Smooth muscle cell (in vitro differentiated cells): ENCODE results near the gene ARMC9. TPM values are rescaled to one million over a fixed set of nuclear protein-coding genes. Genes with fewer than 3 reads are reported as not detected.

Experiments used
- DNase-seq: peaks from one replicate; lab custom pipeline; 2025; ENCODE audit not compliant: unreplicated experiment; lab: John Stamatoyannopoulos, UW
- H2AFZ ChIP-seq: fragments of 200-600 bp; sonication (generic); 2 replicates; pipeline ENCODE4 v1.6.0; 2016; ENCODE audit warnings: antibody characterized with exemption, low read depth, mild to moderate bottlenecking
- H3F3A ChIP-seq: fragments of 200-600 bp; sonication (generic); 2 replicates; pipeline ENCODE4 v1.6.0; 2017; ENCODE audit warnings: antibody characterized with exemption, low read depth
- H3K27ac ChIP-seq: fragments of 200-600 bp; sonication (generic); 2 replicates; pipeline ENCODE4 v1.5.1; 2016; ENCODE audit warnings: low read depth, mild to moderate bottlenecking
- H3K27me3 ChIP-seq: fragments of 200-600 bp; sonication (generic); 2 replicates; pipeline ENCODE4 v1.6.1; 2016; ENCODE audit warnings: low read depth, mild to moderate bottlenecking
- H3K36me3 ChIP-seq: fragments of 200-600 bp; sonication (generic); 2 replicates; pipeline ENCODE4 v1.5.1; 2016; ENCODE audit warnings: low read depth
- H3K4me1 ChIP-seq: fragments of 200-600 bp; sonication (generic); 2 replicates; pipeline ENCODE4 v1.5.1; 2016; ENCODE audit warnings: low read depth
- H3K4me2 ChIP-seq: fragments of 200-600 bp; sonication (generic); 2 replicates; pipeline ENCODE4 v1.6.0; 2016; ENCODE audit warnings: mild to moderate bottlenecking
- H3K4me3 ChIP-seq: fragments of 200-600 bp; sonication (generic); 2 replicates; pipeline ENCODE4 v1.5.1; 2016; ENCODE audit warnings: mild to moderate bottlenecking
- H3K79me2 ChIP-seq: fragments of 200-600 bp; sonication (generic); 2 replicates; pipeline ENCODE4 v1.6.0; 2016; ENCODE audit warnings: low read depth, mild to moderate bottlenecking
- H3K9ac ChIP-seq: fragments of 200-600 bp; sonication (generic); 2 replicates; pipeline ENCODE4 v1.6.0; 2016; ENCODE audit warnings: low read depth
- H3K9me3 ChIP-seq: fragments of 200-600 bp; sonication (generic); replicated peaks from 2 replicates; pipeline ENCODE4 v1.5.1; 2016; ENCODE audit warnings: low read depth
- H4K20me1 ChIP-seq: fragments of 200-600 bp; sonication (generic); 2 replicates; pipeline ENCODE4 v1.6.0; 2016; ENCODE audit warnings: low read depth
- CTCF ChIP-seq: fragments of 200-600 bp; sonication (generic); IDR thresholded peaks from 2 replicates; pipeline ENCODE4 v1.5.1; 2017; ENCODE audit warnings: borderline replicate concordance, mild to moderate bottlenecking, antibody characterized with exemption; ENCODE audit not compliant: insufficient read depth, poor library complexity, severe bottlenecking
- WGBS: methylation state at CpG from one replicate; pipeline ENCODE4 v1.1.7; 2016; ENCODE audit warnings: low lambda C conversion rate; 5-methylcytosine and 5-hydroxymethylcytosine counted together
- polyA plus RNA-seq: library from polyadenylated mRNA; unstranded; fragments of >200 nt; fragmentation: Nextera tagmentation; extraction: Ambion mirVana; gene quantifications from 2 replicates; pipeline ENCODE4 v1.2.1, GENCODE V29; 2016
- total RNA-seq: library from RNA; depleted of rRNA; stranded (reverse); fragments of >200 nt; gene quantifications from 2 replicates; pipeline ENCODE4 v1.2.3, GENCODE V29; 2014

The ARMC9 gene
- total and polyA plus RNA-seq, 2 experiments from 2014 or later: 34.7 to 51.0 TPM

- peaks cover 5% of the 10 kb centered on the region for H3K4me1 ChIP-seq
- peaks cover 21% of the 10 kb centered on the region for H3F3A ChIP-seq
- H3K27me3 ChIP-seq: no peaks in the 10 kb centered on the region
- no peaks in the 10 kb centered on the region for H3K9me3 ChIP-seq
- no peak for TF ChIP-seq CTCF
- no peaks in the 10 kb centered on the region for H4K20me1 ChIP-seq
- H3K79me2 ChIP-seq: peaks cover 3% of the 10 kb centered on the region
- no peak overlapping the region for H3K4me3 ChIP-seq
- no peak overlapping the region for H3K9ac ChIP-seq
- no peak overlapping the region for H2AFZ ChIP-seq
- peak overlapping the region; percentile 93 for H3K27ac ChIP-seq
- DNase-seq: no peak
- peak overlapping the region; percentile 39 for H3K4me2 ChIP-seq
- 95% methylated on average over 5 of the region's 5 CpGs for WGBS
- no peaks in the 10 kb centered on the region for H3K36me3 ChIP-seq
Observed at GRCh38 chr2:231160701-231161100, 37.7 kb upstream of the ARMC9 start.

- no peak for TF ChIP-seq CTCF
- Histone ChIP-seq H3F3A (peaks cover 21% of the 10 kb centered on the region), H3K27ac (peak overlapping the region; percentile 93), H3K79me2 (no peaks in the 10 kb centered on the region), H3K9me3 (no peaks in the 10 kb centered on the region), H3K36me3 (peaks cover under 1% of the 10 kb centered on the region), H3K4me2 (peak overlapping the region; percentile 39), H3K4me3 (no peak overlapping the region), H2AFZ (no peak overlapping the region), H4K20me1 (no peaks in the 10 kb centered on the region), H3K4me1 (peaks cover 5% of the 10 kb centered on the region), H3K9ac (peak overlapping the region; percentile 72), H3K27me3 (no peaks in the 10 kb centered on the region)
- DNase-seq: no peak
- 58% methylated on average over 7 of the region's 7 CpGs for WGBS
Observed at GRCh38 chr2:231161252-231161839, 37.1 kb upstream of the ARMC9 start.

GRCh38 chr2:231161877-231162329 is 36.5 kb upstream of the ARMC9 start:
- Histone ChIP-seq H3K4me1 (peaks cover 5% of the 10 kb centered on the region), H3K27me3 (no peaks in the 10 kb centered on the region), H3F3A (peaks cover 21% of the 10 kb centered on the region), H3K27ac (peak overlapping the region; percentile 93), H3K4me3 (no peak overlapping the region), H2AFZ (no peak overlapping the region), H3K36me3 (peaks cover 4% of the 10 kb centered on the region), H3K9ac (peak overlapping the region; percentile 72), H4K20me1 (no peaks in the 10 kb centered on the region), H3K4me2 (peak overlapping the region; percentile 63), H3K9me3 (no peaks in the 10 kb centered on the region), H3K79me2 (no peaks in the 10 kb centered on the region)
- 3% methylated on average over 2 of the region's 2 CpGs for WGBS
- no peak for DNase-seq
- TF ChIP-seq CTCF: no peak

GRCh38 chr2:231163011-231163410 is 35.4 kb upstream of the ARMC9 start:
- Histone ChIP-seq H3K27me3 (no peaks in the 10 kb centered on the region), H3K9ac (no peak overlapping the region), H3F3A (peaks cover 25% of the 10 kb centered on the region), H4K20me1 (no peaks in the 10 kb centered on the region), H3K4me3 (no peak overlapping the region), H3K9me3 (no peaks in the 10 kb centered on the region), H2AFZ (no peak overlapping the region), H3K79me2 (no peaks in the 10 kb centered on the region), H3K4me2 (no peak overlapping the region), H3K27ac (peak overlapping the region; percentile 93), H3K4me1 (peaks cover 5% of the 10 kb centered on the region), H3K36me3 (peaks cover 4% of the 10 kb centered on the region)
- 93% methylated on average over 3 of the region's 3 CpGs for WGBS
- no peak for TF ChIP-seq CTCF
- DNase-seq: no peak
